Measurements from ENCODE around the gene IFFO2.

IFFO2 gene

DNA sequence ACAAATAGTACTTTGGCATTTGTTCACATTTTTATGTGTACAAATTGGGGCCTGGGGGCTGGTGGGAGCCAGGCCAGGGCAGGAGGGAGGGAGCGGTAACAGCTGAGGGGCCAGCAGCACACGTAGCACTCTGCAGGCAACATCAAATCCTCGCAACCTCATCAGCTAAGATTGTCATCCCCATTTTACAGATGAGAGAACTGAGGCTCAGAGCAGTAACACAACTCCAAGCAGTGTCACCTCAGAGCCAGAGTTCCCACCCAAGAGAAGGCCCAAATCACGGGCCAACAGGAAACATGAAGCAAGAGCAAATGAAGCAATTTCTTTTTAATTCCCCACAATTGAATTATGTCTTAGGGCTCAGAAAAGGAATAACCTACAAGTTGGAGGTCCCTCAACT is 14.1 kb downstream of the IFFO2 start:
- no peak for DNase-seq (ENCODE audit: low read depth)

DNA sequence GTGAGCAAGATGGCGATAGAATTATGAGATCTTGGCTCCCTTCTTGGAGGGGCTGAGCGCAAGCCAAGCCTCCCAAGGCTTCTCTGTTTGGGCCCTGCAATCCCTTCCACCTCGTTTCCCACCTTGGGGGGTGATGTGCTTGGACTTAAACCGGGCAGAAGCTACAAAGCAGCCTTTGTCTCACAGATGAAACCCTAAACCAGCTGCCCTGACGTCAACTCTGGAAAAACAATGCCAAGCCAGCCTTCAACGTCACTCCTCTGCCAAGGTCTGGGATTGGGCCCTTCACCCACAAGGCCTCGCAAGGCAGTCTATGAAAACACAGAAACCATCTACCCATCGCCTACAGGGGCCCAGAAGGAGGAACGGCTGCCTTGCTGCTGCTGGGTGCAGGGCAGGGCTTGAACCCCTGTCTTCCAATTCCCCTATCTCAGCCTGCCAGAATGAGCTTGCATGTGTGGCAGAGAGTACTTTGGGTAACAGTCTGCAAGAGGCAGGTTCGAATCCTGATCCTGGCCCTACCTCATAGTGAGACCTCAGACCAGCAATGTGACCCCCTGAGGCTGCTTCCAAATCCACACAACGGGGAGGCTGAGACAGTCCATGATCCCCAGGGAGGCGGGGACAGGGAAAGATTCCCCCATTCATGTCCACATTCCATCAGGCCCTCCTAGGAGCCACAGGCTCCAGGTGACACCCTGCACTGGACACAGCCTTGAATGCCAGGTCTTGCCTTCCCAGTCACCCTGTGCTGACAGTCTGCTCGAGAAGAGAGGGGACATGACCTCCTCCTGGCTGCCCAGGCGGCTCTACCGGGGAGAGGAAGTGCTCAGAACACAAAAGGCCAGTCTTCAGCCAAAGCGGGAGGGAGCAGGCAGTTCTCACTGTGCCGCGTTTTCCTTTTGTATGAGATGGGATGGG is 15.0 kb downstream of the IFFO2 start:
- peak; percentile 74 for DNase-seq (ENCODE audit: low read depth)
- TF ChIP-seq, protein P1, sequence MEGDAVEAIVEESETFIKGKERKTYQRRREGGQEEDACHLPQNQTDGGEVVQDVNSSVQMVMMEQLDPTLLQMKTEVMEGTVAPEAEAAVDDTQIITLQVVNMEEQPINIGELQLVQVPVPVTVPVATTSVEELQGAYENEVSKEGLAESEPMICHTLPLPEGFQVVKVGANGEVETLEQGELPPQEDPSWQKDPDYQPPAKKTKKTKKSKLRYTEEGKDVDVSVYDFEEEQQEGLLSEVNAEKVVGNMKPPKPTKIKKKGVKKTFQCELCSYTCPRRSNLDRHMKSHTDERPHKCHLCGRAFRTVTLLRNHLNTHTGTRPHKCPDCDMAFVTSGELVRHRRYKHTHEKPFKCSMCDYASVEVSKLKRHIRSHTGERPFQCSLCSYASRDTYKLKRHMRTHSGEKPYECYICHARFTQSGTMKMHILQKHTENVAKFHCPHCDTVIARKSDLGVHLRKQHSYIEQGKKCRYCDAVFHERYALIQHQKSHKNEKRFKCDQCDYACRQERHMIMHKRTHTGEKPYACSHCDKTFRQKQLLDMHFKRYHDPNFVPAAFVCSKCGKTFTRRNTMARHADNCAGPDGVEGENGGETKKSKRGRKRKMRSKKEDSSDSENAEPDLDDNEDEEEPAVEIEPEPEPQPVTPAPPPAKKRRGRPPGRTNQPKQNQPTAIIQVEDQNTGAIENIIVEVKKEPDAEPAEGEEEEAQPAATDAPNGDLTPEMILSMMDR (IDR thresholded peaks at IDR 0.05; ENCODE audit: insufficient read depth, low read depth, low read length, missing control alignments), result no peak
- no peak overlapping the region for H3K4me3 ChIP-seq (ENCODE audit: low read length)

More for the DNA sequence above, 14.1 kb downstream of the IFFO2 start:
- TF ChIP-seq, protein P1 (IDR thresholded peaks at IDR 0.05; ENCODE audit: insufficient read depth, low read depth, low read length, missing control alignments), result no peak
- H3K4me3 ChIP-seq (ENCODE audit: low read length), result no peak overlapping the region

DNA sequence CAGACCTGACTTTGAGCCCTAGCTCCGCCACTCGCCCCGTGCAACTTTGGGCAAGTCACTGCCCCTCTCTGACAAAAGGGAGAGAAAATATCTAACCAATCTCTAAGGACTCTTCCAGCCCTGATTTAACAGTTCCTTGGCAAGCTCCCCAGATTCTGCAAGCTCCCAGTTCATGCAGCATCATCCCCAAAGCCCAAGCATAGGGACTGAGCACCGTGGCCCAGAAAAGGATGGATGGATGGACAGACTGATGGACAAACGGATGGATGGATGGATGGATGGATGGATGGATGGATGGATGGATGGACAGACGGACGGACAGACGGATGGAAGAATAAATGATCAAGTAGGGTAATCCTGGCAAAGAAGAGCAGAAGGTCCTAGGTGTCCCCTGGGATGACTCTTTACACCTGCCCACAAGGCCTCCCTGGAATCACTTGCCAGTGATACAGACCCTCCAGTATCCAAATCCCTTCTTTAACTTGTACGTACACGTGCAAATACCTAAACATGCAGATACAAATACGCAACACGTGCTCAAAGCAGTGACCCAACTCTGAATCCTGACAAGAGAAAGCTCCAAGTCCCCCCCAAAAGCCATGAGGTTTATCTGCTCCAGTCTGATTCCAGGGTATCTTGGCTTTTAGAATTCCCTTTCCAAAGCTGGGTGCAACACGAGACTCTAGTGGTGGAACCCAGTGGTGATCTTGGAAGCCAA is 16.0 kb downstream of the IFFO2 start:
- TF ChIP-seq, protein P1 (IDR thresholded peaks at IDR 0.05; ENCODE audit: insufficient read depth, low read depth, low read length, missing control alignments), result no peak
- H3K4me3 ChIP-seq (ENCODE audit: low read length), result no peak overlapping the region
- DNase-seq (ENCODE audit: low read depth), result peak; percentile 62

DNA sequence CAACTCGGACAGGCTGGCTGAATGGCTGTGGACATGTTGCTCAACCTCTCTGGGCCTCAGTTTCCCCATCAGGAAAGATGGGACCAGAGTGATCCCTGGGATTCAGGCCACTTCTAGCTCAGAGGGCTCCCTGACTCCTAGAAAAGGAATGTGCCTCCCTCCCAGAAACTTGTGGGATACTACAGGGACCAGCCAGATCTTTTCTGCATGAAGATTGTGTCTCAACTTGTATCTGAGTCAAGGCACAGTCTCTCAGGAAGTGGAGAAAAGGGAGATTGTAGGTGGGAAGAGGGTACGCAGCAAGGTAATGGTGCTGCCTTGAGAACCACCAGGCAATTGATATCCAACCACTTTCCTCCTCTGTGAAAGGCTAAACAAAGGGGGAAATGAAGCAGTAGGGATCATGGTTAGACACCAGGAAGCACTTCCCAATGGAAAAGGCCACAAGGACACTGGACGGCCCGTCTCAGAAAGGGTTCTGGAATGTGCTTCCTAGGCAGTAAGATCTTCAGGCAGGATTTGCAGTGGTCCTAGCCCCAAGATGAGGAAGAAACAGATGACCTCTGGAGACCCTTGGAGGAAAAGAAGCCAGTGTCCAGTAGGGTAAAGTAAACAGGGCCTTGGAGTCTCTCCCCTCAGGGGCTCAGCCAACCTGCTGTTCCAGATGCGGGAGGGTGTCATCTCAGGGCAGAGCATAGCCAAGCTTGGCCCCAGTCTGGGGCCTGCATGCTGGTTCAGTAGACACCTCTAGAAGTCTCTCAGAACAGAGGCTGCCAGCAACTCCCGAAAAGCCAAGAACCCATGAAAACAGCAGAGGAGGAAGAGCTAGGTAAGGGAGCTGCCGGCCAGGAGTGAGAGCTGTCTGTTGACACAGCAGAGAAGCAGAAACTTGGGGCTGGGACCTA is 16.8 kb downstream of the IFFO2 start:
- H3K4me3 ChIP-seq (ENCODE audit: low read length), result no peak overlapping the region
- TF ChIP-seq, protein P1 (IDR thresholded peaks at IDR 0.05; ENCODE audit: insufficient read depth, low read depth, low read length, missing control alignments), result no peak
- DNase-seq (ENCODE audit: low read depth), result peak; percentile 89

DNA sequence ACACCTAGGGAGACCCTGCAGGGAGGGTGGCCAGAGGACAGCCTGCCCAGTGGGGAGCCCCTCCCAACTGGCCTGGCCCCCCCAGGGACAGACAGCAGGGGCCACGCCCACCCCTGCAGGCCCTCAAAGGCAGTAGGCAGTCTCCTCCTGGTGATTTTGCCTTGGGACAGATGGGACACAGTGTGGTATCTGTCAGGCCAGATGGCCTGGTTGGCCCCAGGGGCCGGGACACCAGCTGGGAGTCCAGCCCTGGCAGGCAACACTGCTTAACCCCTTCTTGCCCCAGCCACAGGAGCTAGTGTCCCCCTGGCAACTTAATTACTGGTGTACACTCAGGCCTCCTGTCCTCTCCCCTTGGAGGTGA is 17.8 kb downstream of the IFFO2 start:
- DNase-seq (ENCODE audit: low read depth), result no peak
- H3K4me3 ChIP-seq (ENCODE audit: low read length), result no peak overlapping the region
- TF ChIP-seq, protein P1 (IDR thresholded peaks at IDR 0.05; ENCODE audit: insufficient read depth, low read depth, low read length, missing control alignments), result no peak

DNA sequence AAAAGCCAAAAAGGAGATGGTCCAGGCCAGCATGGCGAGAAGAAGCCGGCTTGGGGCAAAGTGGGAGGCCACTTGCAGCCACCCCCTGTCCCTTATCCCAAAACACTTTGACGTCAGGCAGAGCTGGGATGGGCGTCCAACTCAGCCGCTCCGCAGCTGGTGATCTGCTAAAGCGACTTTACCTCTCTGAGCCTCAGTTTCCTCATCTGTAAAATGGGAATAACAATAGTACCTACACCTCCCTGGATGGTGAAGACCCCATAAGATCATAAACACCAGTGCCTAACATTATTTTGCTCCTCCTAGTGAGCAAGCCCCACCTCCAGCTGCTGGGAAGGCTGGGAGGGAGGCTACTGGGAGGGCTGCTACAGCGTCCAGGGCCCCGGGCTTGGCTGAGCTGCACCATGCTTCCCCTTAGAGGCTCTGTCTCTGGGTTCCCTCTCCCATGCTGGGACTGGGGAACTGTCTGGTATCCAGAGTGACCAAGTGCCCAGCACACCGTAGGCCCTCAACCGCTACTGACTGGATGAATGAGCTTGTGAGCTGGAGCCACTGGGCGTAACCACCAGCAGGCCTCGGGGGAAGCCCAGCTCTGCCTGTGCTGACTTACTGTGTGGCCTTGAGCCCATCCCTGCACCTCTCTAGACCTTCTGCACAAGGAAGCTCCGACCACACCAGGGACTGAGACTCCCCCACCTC is 18.3 kb downstream of the IFFO2 start:
- TF ChIP-seq, protein P1 (IDR thresholded peaks at IDR 0.05; ENCODE audit: insufficient read depth, low read depth, low read length, missing control alignments), result no peak
- H3K4me3 ChIP-seq (ENCODE audit: low read length), result no peak overlapping the region
- DNase-seq (ENCODE audit: low read depth), result no peak
